HCT116 (cell line): ENCODE results near the gene GPX1. TPM values are rescaled to one million over a fixed set of nuclear protein-coding genes. Genes with fewer than 3 reads are reported as not detected.

Source experiments
- ATAC-seq: fragments of 200-7000 bp; cut with Tn5 transposase; 2 replicates; pipeline ENCODE4 v1.9.1; 2020; ENCODE audit warnings: mild to moderate bottlenecking, moderate library complexity
- BruUV-seq: library from RNA; stranded (reverse); fragments of 400-500 nt; replicated peaks from 2 replicates; lab custom pipeline; 2021; lab: Mats Ljungman, UMichigan
- CTCF ChIA-PET: fragments of 300-600 bp; sonication (Branson Sonifier 250); formaldehyde crosslinking; loops from one replicate; lab custom pipeline; 2021; ENCODE audit warnings: antibody characterized with exemption; lab: Charles Lee
- POLR2A ChIA-PET: fragments of 300-600, 350-600 bp; sonication (Branson Sonifier 250); formaldehyde crosslinking; loops from one replicate; lab custom pipeline; 2021; ENCODE audit warnings: antibody characterized with exemption; lab: Charles Lee
- RAD21 ChIA-PET, 2 experiments: fragments of 300-600 bp; sonication (Branson Sonifier 250); formaldehyde crosslinking; loops; one replicate each; lab custom pipeline; 2023; ENCODE audit warnings: low total read pairs in 2 of 2; ENCODE audit not compliant: uncharacterized antibody in 2 of 2, unreplicated experiment in 2 of 2, low non-redundant PET in 1 of 2; lab: Charles Lee
- DNase-seq: peaks from one replicate; pipeline ENCODE4 v3.0.0-alpha.2; 2010; ENCODE audit warnings: low read depth, low spot score
- H2AFZ ChIP-seq: fragments of 200-600 bp; shearing (Covaris generic), sonication (generic); 2 replicates; pipeline ENCODE4 v1.6.1; 2017; ENCODE audit warnings: low read depth, mixed run types, mixed read lengths, antibody characterized with exemption, low read length; ENCODE audit not compliant: poor library complexity, severe bottlenecking
- H3K27ac ChIP-seq: 2 replicates; pipeline ENCODE4 v1.5.1; 2012; ENCODE audit warnings: low read depth, low read length
- H3K27me3 ChIP-seq: fragments of 200-600 bp; sonication (generic); 2 replicates; pipeline ENCODE4 v1.6.1; 2016; ENCODE audit warnings: mixed run types, low read length, mixed read lengths; ENCODE audit not compliant: insufficient read depth
- H3K36me3 ChIP-seq, 2 experiments: fragments of 200-500 bp in 1 of 2; fragments of 200-600 bp in 1 of 2; sonication (Bioruptor generic) in 1 of 2; sonication (generic) in 1 of 2; 2 replicates each; pipeline versions ENCODE4 v1.5.1 to v1.6.1; 2014 to 2016; ENCODE audit warnings: low read length in 2 of 2, inconsistent platforms in 1 of 2, mixed read lengths in 1 of 2, mixed run types in 1 of 2; ENCODE audit not compliant: insufficient read depth in 2 of 2, control insufficient read depth in 1 of 2
- H3K4me1 ChIP-seq, 2 experiments: fragments of 200-600 bp in 1 of 2; sonication (generic) in 1 of 2; 2 replicates each; pipeline versions ENCODE4 v1.5.1 to v1.6.1; 2012 to 2017; ENCODE audit warnings: low read length in 2 of 2, inconsistent platforms in 1 of 2, mild to moderate bottlenecking in 1 of 2, mixed read lengths in 1 of 2, mixed run types in 1 of 2, moderate library complexity in 1 of 2; ENCODE audit not compliant: insufficient read depth in 2 of 2, control insufficient read depth in 1 of 2
- H3K4me2 ChIP-seq: fragments of 200-600 bp; sonication (generic); 2 replicates; pipeline ENCODE4 v1.6.1; 2017; ENCODE audit warnings: mixed run types, low read length, mixed read lengths
- H3K4me3 ChIP-seq, 2 experiments: fragments of 200-600 bp in 1 of 2; sonication (generic) in 1 of 2; replicated peaks in 1 of 2; 2 replicates each; pipeline ENCODE4 v1.5.1; 2011 to 2016; ENCODE audit warnings: low read length in 2 of 2, control low read depth in 1 of 2, low read depth in 1 of 2, mild to moderate bottlenecking in 1 of 2, mixed read lengths in 1 of 2, mixed run types in 1 of 2
- H3K79me2 ChIP-seq: fragments of 200-600 bp; sonication (generic); 2 replicates; pipeline ENCODE4 v1.6.1; 2017; ENCODE audit warnings: mild to moderate bottlenecking, mixed run types, low read length, moderate library complexity, mixed read lengths; ENCODE audit not compliant: insufficient read depth
- H3K9ac ChIP-seq: fragments of 200-600 bp; sonication (generic); 2 replicates; pipeline ENCODE4 v1.6.1; 2016; ENCODE audit warnings: low read length, mixed read lengths
- H3K9me2 ChIP-seq: fragments of 200-600 bp; sonication (generic), shearing (Covaris generic); 2 replicates; pipeline ENCODE4 v1.6.1; 2017; ENCODE audit warnings: mixed run types, mild to moderate bottlenecking, moderate library complexity; ENCODE audit not compliant: insufficient read depth
- H3K9me3 ChIP-seq, 2 experiments: fragments of 200-500 bp in 1 of 2; fragments of 200-600 bp in 1 of 2; sonication (Bioruptor generic) in 1 of 2; sonication (generic) in 1 of 2; 2 replicates each; pipeline ENCODE4 v1.6.1; 2014 to 2017; ENCODE audit warnings: low read length in 2 of 2, mixed read lengths in 2 of 2, inconsistent platforms in 1 of 2, low read depth in 1 of 2, mild to moderate bottlenecking in 1 of 2, mixed run types in 1 of 2, moderate library complexity in 1 of 2; ENCODE audit not compliant: control insufficient read depth in 1 of 2, insufficient read depth in 1 of 2
- H4K20me1 ChIP-seq: fragments of 200-600 bp; sonication (generic), shearing (Covaris generic); 2 replicates; pipeline ENCODE4 v1.6.1; 2017; ENCODE audit warnings: mixed run types, mild to moderate bottlenecking, moderate library complexity; ENCODE audit not compliant: insufficient read depth
- EGR1 ChIP-seq: IDR thresholded peaks from 2 replicates; pipeline ENCODE4 v1.6.1; 2012; ENCODE audit warnings: low read depth
- ELF1 ChIP-seq: IDR thresholded peaks from 2 replicates; pipeline ENCODE4 v1.6.1; 2012; ENCODE audit warnings: low read depth, borderline replicate concordance
- EZH2phosphoT487 ChIP-seq: fragments of 200-600 bp; IDR thresholded peaks from 2 replicates; pipeline ENCODE4 v1.6.1; 2018; ENCODE audit warnings: antibody characterized with exemption, borderline replicate concordance
- FOSL1 ChIP-seq: IDR thresholded peaks from 2 replicates; pipeline ENCODE4 v1.6.1; 2012; ENCODE audit warnings: low read depth
- SP1 ChIP-seq: IDR thresholded peaks from 2 replicates; pipeline ENCODE4 v1.6.1; 2012; ENCODE audit warnings: low read depth
- SRF ChIP-seq: IDR thresholded peaks from 2 replicates; pipeline ENCODE4 v1.6.1; 2012; ENCODE audit warnings: low read depth
- YY1 ChIP-seq: IDR thresholded peaks from 2 replicates; pipeline ENCODE4 v1.6.1; 2011; ENCODE audit warnings: low read length, low read depth, moderate library complexity, mild to moderate bottlenecking; ENCODE audit not compliant: insufficient replicate concordance; ENCODE audit errors: extremely low read depth
- ZNF274 ChIP-seq: fragments of 200-500 bp; sonication (Bioruptor generic); IDR thresholded peaks from 2 replicates; pipeline ENCODE4 v1.6.1; 2014; ENCODE audit warnings: mild to moderate bottlenecking, low read depth, low read length, inconsistent platforms
- intact Hi-C: fragments of 100-400 bp; cut with micrococcal nuclease; formaldehyde crosslinking; loops from 2 replicates; pipeline ENCODE4 v1.10.0; 2022
- total RNA-seq: library from RNA; stranded (reverse); gene quantifications from one replicate; pipeline ENCODE4 v1.2.1, GENCODE V29; 2021; ENCODE audit not compliant: unreplicated experiment
- TF ChIP-seq, protein P1 (sequence below): IDR thresholded peaks from 2 replicates; pipeline ENCODE4 v1.6.1; 2012
- TF ChIP-seq, protein P2 (sequence below), 3 experiments: fragments of 200-600 bp in 1 of 3; sonication (generic) in 1 of 3; IDR thresholded peaks in 2 of 3; conservative IDR thresholded peaks in 1 of 3; 2 replicates each; pipeline ENCODE4 v1.5.1; 2012 to 2017; ENCODE audit warnings: low read depth in 2 of 3, low read length in 2 of 3, antibody characterized with exemption in 1 of 3, borderline replicate concordance in 1 of 3, control low read depth in 1 of 3, mild to moderate bottlenecking in 1 of 3, mixed read lengths in 1 of 3, mixed run types in 1 of 3, moderate library complexity in 1 of 3; ENCODE audit not compliant: insufficient read depth in 1 of 3
- TF ChIP-seq, protein P3 (sequence below): IDR thresholded peaks from 2 replicates; pipeline ENCODE4 v1.6.1; 2012
- TF ChIP-seq, protein P4 (sequence below): IDR thresholded peaks from 2 replicates; pipeline ENCODE4 v1.6.1; 2012; ENCODE audit warnings: low read depth

Gene GPX1
- total RNA-seq, 1 experiment from 2014 or later = 330 TPM

DNA sequence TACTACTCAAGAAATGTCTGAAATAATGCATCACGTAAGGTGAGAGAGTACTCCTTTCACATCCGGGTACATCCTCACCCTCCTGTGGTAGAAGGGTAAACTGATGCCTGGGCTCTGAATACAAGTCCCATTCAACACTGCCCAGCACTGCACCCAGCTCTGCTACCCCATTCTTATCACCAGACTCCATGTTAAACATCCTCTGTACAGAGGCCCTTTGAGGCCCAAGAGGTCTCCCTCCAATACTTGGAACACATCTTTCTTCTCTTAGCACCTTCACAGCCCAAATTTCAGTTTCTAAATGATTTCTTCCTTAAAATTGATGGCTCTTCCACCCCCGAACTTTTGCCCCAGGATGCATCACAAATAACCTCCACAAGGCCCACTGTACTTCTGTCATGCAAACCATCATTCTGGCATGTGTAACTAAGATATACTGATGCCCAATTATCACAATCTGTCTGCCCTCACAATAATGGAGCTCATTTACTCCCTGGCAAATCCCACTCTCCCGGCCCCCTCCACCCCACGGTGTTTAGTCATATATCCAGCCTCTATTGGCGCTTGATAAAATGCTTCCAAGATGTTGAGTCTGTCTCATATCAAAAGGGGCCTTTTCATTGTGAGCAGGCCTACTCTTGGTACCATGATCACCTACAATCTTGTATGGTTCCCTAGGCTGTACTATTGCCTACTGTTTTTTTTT lies 12.6 kb upstream of the GPX1 start:
- Histone ChIP-seq H3K36me3 (peaks cover 31 to 62% of the 10 kb centered on the region in 2 experiments; a peak in 3 of 4 replicates), H3K9me3 (no peaks in the 10 kb centered on the region)
- DNase-seq = no peak
- BruUV-seq = no TSS peak
- RAD21 ChIA-PET = no interaction called here
- TF ChIP-seq SRF = no peak
- no peak for TF ChIP-seq SP1
- TF ChIP-seq, protein P1, sequence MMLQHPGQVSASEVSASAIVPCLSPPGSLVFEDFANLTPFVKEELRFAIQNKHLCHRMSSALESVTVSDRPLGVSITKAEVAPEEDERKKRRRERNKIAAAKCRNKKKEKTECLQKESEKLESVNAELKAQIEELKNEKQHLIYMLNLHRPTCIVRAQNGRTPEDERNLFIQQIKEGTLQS = no peak
- TF ChIP-seq, protein P2, sequence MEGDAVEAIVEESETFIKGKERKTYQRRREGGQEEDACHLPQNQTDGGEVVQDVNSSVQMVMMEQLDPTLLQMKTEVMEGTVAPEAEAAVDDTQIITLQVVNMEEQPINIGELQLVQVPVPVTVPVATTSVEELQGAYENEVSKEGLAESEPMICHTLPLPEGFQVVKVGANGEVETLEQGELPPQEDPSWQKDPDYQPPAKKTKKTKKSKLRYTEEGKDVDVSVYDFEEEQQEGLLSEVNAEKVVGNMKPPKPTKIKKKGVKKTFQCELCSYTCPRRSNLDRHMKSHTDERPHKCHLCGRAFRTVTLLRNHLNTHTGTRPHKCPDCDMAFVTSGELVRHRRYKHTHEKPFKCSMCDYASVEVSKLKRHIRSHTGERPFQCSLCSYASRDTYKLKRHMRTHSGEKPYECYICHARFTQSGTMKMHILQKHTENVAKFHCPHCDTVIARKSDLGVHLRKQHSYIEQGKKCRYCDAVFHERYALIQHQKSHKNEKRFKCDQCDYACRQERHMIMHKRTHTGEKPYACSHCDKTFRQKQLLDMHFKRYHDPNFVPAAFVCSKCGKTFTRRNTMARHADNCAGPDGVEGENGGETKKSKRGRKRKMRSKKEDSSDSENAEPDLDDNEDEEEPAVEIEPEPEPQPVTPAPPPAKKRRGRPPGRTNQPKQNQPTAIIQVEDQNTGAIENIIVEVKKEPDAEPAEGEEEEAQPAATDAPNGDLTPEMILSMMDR (IDR thresholded peaks at IDR 0.05 in 2 of 3, conservative IDR thresholded peaks at IDR 0.05 in 1 of 3; ENCODE audit: borderline replicate concordance in 1 of 3, insufficient read depth in 1 of 3, low read depth in 2 of 3, low read length in 2 of 3) = no peak
- TF ChIP-seq, protein P3, sequence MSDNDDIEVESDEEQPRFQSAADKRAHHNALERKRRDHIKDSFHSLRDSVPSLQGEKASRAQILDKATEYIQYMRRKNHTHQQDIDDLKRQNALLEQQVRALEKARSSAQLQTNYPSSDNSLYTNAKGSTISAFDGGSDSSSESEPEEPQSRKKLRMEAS = no peak
- no peak for TF ChIP-seq EZH2phosphoT487
- TF ChIP-seq YY1 = no peak
- no peak for TF ChIP-seq ZNF274
- TF ChIP-seq ELF1 = no peak
- no peak for TF ChIP-seq EGR1
- TF ChIP-seq, protein P4, sequence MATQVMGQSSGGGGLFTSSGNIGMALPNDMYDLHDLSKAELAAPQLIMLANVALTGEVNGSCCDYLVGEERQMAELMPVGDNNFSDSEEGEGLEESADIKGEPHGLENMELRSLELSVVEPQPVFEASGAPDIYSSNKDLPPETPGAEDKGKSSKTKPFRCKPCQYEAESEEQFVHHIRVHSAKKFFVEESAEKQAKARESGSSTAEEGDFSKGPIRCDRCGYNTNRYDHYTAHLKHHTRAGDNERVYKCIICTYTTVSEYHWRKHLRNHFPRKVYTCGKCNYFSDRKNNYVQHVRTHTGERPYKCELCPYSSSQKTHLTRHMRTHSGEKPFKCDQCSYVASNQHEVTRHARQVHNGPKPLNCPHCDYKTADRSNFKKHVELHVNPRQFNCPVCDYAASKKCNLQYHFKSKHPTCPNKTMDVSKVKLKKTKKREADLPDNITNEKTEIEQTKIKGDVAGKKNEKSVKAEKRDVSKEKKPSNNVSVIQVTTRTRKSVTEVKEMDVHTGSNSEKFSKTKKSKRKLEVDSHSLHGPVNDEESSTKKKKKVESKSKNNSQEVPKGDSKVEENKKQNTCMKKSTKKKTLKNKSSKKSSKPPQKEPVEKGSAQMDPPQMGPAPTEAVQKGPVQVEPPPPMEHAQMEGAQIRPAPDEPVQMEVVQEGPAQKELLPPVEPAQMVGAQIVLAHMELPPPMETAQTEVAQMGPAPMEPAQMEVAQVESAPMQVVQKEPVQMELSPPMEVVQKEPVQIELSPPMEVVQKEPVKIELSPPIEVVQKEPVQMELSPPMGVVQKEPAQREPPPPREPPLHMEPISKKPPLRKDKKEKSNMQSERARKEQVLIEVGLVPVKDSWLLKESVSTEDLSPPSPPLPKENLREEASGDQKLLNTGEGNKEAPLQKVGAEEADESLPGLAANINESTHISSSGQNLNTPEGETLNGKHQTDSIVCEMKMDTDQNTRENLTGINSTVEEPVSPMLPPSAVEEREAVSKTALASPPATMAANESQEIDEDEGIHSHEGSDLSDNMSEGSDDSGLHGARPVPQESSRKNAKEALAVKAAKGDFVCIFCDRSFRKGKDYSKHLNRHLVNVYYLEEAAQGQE = no peak
- no peak for TF ChIP-seq FOSL1
- TF ChIP-seq, all 23 proteins: peak for 0
- CTCF ChIA-PET = no interaction called here
- ATAC-seq = no peak
- H3K4me2 ChIP-seq = no peak overlapping the region
- intact Hi-C loops = no loop called here
- H4K20me1 ChIP-seq = peaks cover 4% of the 10 kb centered on the region; the same call in 1 of the 2 replicates
- H3K4me1 ChIP-seq = no peaks in the 10 kb centered on the region
- no peak overlapping the region for H3K4me3 ChIP-seq
- H3K9ac ChIP-seq = no peak overlapping the region
- H3K27ac ChIP-seq = no peak overlapping the region
- H3K9me2 ChIP-seq = no peaks in the 10 kb centered on the region
- H2AFZ ChIP-seq = no peak overlapping the region
- H3K27me3 ChIP-seq = no peaks in the 10 kb centered on the region
- peaks cover 98% of the 10 kb centered on the region for H3K79me2 ChIP-seq
- POLR2A ChIA-PET = interaction anchor here (0.6 to 0.8 kb wide), 2 partner anchors 11 to 475 kb away, joined by 3 read pairs; no protein-coding TSS in a partner anchor
